Right cardiac atrium (tissue), 5 donors: ENCODE results near the gene PLCE1. TPM values are rescaled to one million over a fixed set of nuclear protein-coding genes. Genes with fewer than 3 reads are reported as not detected.

Experiments used
- ATAC-seq, 2 donors: fragments of 200-7000 bp; cut with Tn5 transposase; one replicate each; pipeline versions ENCODE4 v1.8.0 to v1.9.1; 2020; ENCODE audit warnings: moderate library complexity in 2 of 2, mild to moderate bottlenecking in 1 of 2
- DNase-seq, 3 donors: peaks; one replicate each; pipeline ENCODE4 v3.0.0-alpha.2; 2020
- H3K27ac ChIP-seq: one replicate; pipeline ENCODE4 v1.5.1; 2013; ENCODE audit warnings: mild to moderate bottlenecking, low read length, control low read depth, moderate library complexity
- H3K27me3 ChIP-seq: one replicate; pipeline ENCODE4 v1.6.1; 2013; ENCODE audit not compliant: control insufficient read depth, insufficient read depth
- H3K4me1 ChIP-seq: one replicate; pipeline ENCODE4 v1.6.1; 2013; ENCODE audit warnings: low read length; ENCODE audit not compliant: control insufficient read depth, insufficient read depth
- H3K4me3 ChIP-seq: one replicate; pipeline ENCODE4 v1.5.1; 2013; ENCODE audit warnings: low read length, control low read depth
- H3K9me3 ChIP-seq: one replicate; pipeline ENCODE4 v1.6.1; 2013; ENCODE audit warnings: low read length; ENCODE audit not compliant: control insufficient read depth
- WGBS: extraction: QIAGEN DNeasy Blood & Tissue Kit; methylation state at CpG from one replicate; pipeline ENCODE4 v1.1.7; 2013; 5-methylcytosine and 5-hydroxymethylcytosine counted together
- intact Hi-C, 4 donors: fragments of 100-400 bp; cut with DNase I; formaldehyde crosslinking; loops; one replicate each; pipeline versions ENCODE4 v1.11.0 to v1.14.0; 2022 to 2023
- polyA plus RNA-seq: library from polyadenylated mRNA; stranded (reverse); fragments of 200-250 nt; gene quantifications from one replicate; pipeline ENCODE4 v1.2.3, GENCODE V29; 2013
- total RNA-seq, 4 donors: library from RNA; stranded (reverse); fragmentation: NEBNext Ultra II Directional; extraction: Animal tissue kit (Norgen Biotek cat#: 25700); gene quantifications; one replicate each; pipeline ENCODE4 v1.2.1, GENCODE V29; 2021
- donor health status: healthy with polysubstance abuse.
- donor health status: DM: no; HTN: yes; CAD: no.
- donor health status: DM: no; HTN: no; CAD: no.
- donor health status: DM: no; HTN: yes; CAD: no; lungs with severe emphysema.
- donor health status: DM: yes; HTN: yes; CAD: no.

The PLCE1 gene
- total and polyA plus RNA-seq, 5 donors: 6.0 to 23.4 (median 20.9) TPM

DNA sequence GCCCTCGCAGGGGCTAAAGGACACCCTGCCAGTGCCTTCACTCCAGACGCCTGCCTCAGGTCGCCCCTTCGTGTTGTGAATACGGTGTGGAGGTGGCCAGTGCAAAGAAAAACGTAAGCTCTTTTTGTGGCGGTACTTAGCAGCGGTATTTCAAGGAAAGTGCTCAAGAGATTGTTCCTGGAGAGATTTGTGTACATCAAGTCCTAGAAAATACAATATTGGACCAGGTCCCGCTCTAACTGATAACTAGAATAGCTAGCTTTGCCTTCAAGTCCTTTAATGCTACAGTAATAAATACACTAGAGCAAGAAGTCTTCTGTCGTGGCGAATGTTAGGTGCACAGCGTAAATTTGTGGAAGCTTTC is 689 bp downstream of the PLCE1 start:
- peaks cover 10% of the 10 kb centered on the region for H3K4me1 ChIP-seq

DNA sequence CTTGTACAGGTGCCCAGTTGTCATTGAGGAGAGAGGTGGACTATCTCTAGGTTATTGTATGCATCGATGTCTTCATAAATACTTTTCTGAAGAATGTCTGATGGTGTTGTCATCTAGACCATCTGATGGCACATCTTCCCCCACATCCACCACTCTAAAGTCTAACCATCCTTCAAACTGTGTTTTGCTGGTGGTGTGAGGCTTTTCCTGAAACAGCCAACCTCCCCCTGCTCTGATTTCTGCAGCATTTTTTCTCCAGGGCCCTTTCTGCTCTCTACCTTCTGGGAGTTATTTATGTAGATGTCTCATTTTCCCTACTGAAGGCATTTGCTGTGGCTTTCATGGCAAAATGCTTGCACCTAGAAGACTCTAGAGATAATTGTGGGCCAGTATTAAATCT is 1.5 kb downstream of the PLCE1 start:
- intact Hi-C loops: loop anchor here in 1 of 4 donors (10.0 kb wide), 1 partner anchor 80 kb away; no protein-coding TSS in a partner anchor
- Histone ChIP-seq H3K4me3 (peak overlapping the region; percentile 85), H3K27me3 (no peaks in the 10 kb centered on the region), H3K4me1 (peaks cover 13% of the 10 kb centered on the region), H3K27ac (no peak overlapping the region), H3K9me3 (no peaks in the 10 kb centered on the region)
- WGBS: 55% methylated on average over 1 of the region's 1 CpG
- ATAC-seq (no peak), DNase-seq (no peak)

More for the DNA sequence above, 689 bp downstream of the PLCE1 start:
- ATAC-seq (peak in 1 of 2 donors; percentile 17), DNase-seq (no peak)
- H3K27ac ChIP-seq: peak overlapping the region; percentile 53
- peak overlapping the region; percentile 85 for H3K4me3 ChIP-seq
- H3K27me3 ChIP-seq: no peaks in the 10 kb centered on the region
- intact Hi-C loops: loop anchor here in 1 of 4 donors (10.0 kb wide), 1 partner anchor 80 kb away; no protein-coding TSS in a partner anchor
- 8% methylated on average over 12 of the region's 12 CpGs for WGBS
- H3K9me3 ChIP-seq: no peaks in the 10 kb centered on the region

DNA sequence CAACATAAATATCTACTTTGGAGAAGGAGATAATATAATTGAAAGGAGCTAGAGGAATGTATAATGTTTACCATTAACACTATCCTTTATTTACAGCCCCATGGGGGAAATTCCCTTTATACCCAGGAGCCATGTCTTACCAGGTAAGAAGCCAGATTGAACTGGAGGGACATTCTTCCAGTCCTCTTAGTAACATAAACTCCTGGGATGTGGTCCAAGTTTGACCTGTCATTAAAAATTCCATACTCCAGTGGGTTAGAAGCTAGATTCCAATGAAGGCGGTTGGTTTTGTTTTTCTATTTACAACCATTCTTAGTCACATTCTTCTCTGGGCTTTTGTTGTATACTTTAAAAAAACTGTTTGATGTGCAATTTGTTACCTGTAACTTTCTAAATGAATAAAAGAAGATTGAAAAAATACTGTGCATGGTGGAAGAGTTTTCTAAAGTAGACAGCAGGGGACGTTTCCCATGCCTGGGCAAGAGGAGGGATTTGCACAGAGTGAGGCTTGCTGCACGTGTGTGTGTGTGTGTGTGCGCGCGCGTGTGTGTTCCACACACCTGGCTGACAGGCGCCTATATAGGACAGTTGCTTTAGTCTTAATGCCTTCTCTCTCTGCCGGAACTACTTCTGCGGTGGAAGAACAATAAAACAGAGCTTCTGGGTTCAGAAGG is 2.0 kb downstream of the PLCE1 start:
- 77% methylated on average over 10 of the region's 10 CpGs for WGBS
- Histone ChIP-seq H3K9me3 (no peaks in the 10 kb centered on the region), H3K4me3 (peak overlapping the region; percentile 85), H3K27me3 (no peaks in the 10 kb centered on the region), H3K4me1 (peaks cover 16% of the 10 kb centered on the region), H3K27ac (no peak overlapping the region)
- ATAC-seq (no peak), DNase-seq (no peak)
- intact Hi-C loops: loop anchor here in 1 of 4 donors (10.0 kb wide), 1 partner anchor 79 kb away; no protein-coding TSS in a partner anchor

DNA sequence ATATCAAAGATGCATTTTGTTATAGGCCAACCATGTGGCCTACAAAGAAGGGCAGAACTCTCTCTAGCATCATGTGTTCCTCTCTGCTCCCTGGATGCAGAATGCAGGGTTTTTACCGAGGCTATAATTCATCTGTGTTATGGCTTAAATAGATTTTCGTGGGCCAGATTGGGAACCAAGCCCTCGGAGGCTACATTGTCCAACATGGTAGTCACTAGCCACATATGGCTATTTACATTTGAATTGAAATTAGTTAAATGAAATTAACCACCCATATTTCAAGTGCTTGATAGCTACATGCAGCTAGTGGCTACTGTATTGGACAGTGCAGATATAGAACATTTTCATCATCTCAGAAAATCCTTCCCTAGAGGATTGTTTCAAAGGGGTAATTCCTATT is 2.8 kb downstream of the PLCE1 start:
- Histone ChIP-seq H3K27me3 (no peaks in the 10 kb centered on the region), H3K9me3 (no peaks in the 10 kb centered on the region), H3K4me1 (peaks cover 16% of the 10 kb centered on the region), H3K4me3 (no peak overlapping the region), H3K27ac (no peak overlapping the region)
- WGBS: 80% methylated on average over 3 of the region's 3 CpGs
- DNase-seq (no peak), ATAC-seq (no peak)
- intact Hi-C loops: loop anchor here in 1 of 4 donors (10.0 kb wide), 1 partner anchor 78 kb away; no protein-coding TSS in a partner anchor

DNA sequence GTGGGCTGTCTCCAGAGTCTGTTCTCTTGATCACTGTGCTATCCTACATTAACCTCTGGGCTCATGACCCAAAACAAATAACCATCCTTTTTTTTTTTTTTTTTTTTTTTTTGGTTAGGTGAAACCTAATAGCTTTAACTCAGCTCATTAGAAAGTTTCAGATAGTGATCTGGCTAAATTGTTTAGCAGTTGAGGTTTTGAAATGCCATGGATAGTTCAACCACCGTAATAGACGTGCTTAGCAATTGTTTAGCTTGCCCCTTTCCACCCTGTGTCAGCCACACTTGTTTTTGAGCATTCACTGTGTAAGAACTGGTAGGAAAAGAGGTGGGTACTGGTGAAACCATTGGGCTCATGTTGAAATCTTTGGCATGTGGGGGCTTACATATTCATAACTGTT is 3.8 kb downstream of the PLCE1 start:
- ATAC-seq: no peak
- intact Hi-C loops: loop anchor here in 1 of 4 donors (10.0 kb wide), 1 partner anchor 77 kb away; no protein-coding TSS in a partner anchor
- Histone ChIP-seq H3K4me1 (peaks cover 13% of the 10 kb centered on the region), H3K27ac (no peak overlapping the region), H3K27me3 (no peaks in the 10 kb centered on the region), H3K4me3 (no peak overlapping the region), H3K9me3 (no peaks in the 10 kb centered on the region)
- DNase-seq: no peak
- WGBS: 76% methylated on average over 2 of the region's 2 CpGs

DNA sequence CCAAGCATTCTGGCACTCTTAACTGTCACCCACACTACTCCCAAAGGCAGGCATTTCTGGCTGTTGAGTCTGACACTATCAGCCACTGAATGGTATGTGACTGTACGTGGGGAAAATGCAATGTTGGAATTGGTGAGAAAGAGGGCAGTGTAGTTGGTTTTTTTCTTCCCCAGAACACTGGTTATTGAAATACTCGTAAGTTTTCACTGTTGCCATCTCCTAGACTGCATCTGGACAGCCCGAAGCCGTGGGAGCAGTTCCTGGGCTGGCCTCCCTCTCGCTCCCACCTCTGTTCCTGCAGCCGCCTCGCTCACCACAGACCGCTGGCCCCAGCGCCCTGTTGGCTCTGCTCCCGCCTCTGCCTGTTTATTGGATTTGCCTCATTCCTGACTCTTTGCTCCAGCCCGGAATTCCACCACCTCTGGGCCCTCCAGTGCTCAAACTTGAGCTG is 5.7 kb downstream of the PLCE1 start:
- Histone ChIP-seq H3K9me3 (no peaks in the 10 kb centered on the region), H3K4me1 (peaks cover 10% of the 10 kb centered on the region), H3K4me3 (no peak overlapping the region), H3K27ac (peak overlapping the region; percentile 89), H3K27me3 (no peaks in the 10 kb centered on the region)
- WGBS: 21% methylated on average over 11 of the region's 11 CpGs
- ATAC-seq (peak; percentile 85), DNase-seq (peak; percentile 78 to 89 (median 86))
- intact Hi-C loops: loop anchor here in 1 of 4 donors (10.0 kb wide), 1 partner anchor 75 kb away; no protein-coding TSS in a partner anchor

DNA sequence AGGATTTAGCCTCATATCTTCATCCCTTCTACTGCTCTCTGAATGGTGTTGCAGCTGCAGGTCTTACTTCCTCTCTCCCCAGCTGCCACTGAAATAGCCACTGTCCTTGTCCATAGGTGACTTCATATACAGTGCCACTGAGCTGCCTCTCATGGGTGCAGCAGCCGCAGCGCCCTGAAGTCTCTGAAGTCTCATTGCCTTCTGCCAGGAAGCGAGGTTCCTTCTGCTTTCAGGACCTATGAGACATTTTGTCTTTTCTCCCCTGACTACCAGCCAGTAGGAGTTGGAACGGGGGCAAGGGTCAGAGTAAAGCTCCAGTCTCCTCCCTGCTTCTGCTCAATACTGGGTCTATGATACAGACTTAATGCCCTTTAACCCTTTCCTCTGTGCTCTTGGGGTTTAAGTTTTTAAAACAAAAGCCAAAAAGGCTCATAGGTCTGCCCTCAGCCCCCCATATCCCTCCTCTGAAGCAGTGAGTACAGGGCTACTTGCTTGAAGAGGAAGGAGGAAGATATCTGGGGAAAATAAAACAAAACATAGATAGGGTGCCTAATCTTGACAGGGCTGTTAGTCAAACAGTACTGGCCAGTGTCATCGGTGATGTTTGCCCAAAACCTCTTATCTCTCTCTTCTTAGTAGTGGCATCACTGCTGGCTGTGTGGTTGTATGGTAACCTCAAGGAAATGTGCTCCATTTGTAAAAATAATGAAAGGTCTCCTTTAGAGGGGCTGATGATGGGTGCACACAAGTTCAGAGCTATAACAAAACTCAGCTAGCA is 7.1 kb downstream of the PLCE1 start:
- peak overlapping the region; percentile 90 for H3K27ac ChIP-seq
- DNase-seq: no peak
- H3K4me3 ChIP-seq: no peak overlapping the region
- intact Hi-C loops: loop anchor here in 1 of 4 donors (10.0 kb wide), 1 partner anchor 54 kb away; no protein-coding TSS in a partner anchor
- 51% methylated on average over 5 of the region's 5 CpGs for WGBS
- H3K4me1 ChIP-seq: peaks cover 10% of the 10 kb centered on the region
- H3K27me3 ChIP-seq: no peaks in the 10 kb centered on the region
- ATAC-seq: peak in 1 of 2 donors; percentile 30
- no peaks in the 10 kb centered on the region for H3K9me3 ChIP-seq

DNA sequence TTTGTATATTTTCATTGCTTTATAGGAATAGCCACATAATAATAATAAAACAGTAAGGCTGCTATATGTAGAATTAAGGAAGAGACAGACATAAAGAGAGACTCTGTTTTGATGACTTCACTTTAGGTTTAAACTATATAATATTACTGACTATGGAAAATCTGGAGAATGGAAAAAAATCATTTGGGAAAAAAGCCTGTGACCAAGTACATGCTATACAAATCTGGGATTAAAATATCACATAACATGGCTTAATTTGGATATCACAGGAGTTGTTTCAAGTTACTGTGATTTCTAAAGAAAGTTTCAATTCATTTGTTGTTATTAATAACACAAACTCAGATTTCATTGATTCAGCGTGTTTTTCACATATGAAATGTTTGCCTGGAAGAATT is 7.7 kb downstream of the PLCE1 start:
- H3K9me3 ChIP-seq: no peaks in the 10 kb centered on the region
- no peak overlapping the region for H3K4me3 ChIP-seq
- no peak overlapping the region for H3K27ac ChIP-seq
- no peaks in the 10 kb centered on the region for H3K27me3 ChIP-seq
- intact Hi-C loops: loop anchor here in 1 of 4 donors (10.0 kb wide), 1 partner anchor 53 kb away; no protein-coding TSS in a partner anchor
- DNase-seq (no peak), ATAC-seq (no peak)
- WGBS: 93% methylated on average over 1 of the region's 1 CpG
- H3K4me1 ChIP-seq: peaks cover 10% of the 10 kb centered on the region

DNA sequence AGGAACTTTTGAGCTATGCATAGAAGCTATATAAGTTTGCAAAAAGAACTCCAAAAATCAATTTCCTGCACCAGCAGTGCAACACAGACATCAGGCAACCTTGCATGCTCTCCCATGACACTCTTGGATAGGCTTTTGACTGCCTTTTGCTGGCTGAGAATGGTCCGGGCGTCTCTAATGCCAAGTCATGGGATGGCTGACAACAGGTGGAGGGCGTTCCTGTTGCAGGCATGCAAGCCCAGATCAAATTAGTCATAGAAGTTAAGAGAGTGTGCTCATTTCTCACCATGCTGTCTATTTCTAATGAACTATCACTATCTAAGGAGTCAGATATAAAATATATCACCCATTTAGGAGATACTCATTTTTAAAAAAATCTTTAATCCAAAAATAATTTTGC is 8.4 kb downstream of the PLCE1 start:
- Histone ChIP-seq H3K4me3 (no peak overlapping the region), H3K27ac (peak overlapping the region; percentile 45), H3K4me1 (peaks cover 13% of the 10 kb centered on the region), H3K9me3 (no peaks in the 10 kb centered on the region), H3K27me3 (no peaks in the 10 kb centered on the region)
- peak; percentile 34 to 47 for ATAC-seq
- 60% methylated on average over 3 of the region's 3 CpGs for WGBS
- peak; percentile 23 to 60 (median 48) for DNase-seq
- intact Hi-C loops: loop anchor here in 1 of 4 donors (10.0 kb wide), 1 partner anchor 53 kb away; no protein-coding TSS in a partner anchor

DNA sequence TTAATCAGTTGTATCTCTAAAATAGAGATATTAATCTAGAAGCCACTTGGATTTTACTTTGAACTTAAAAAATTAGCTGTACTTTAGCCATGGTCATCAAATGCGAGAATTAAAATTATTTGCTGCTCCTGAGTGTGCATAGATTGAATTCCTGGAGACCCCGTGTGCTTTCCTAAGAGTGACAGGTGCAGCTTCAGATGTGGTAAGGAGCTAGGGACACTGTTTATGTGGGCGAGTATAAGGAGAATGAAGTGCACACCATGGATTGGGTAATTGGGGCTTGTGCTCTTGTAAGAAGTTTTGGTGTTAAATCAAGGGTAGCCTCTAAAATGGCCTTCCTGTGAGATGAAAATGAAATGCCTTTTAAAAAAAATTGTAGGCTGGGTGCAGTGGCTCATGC is 9.8 kb downstream of the PLCE1 start:
- intact Hi-C loops: loop anchor here in 1 of 4 donors (10.0 kb wide), 1 partner anchor 51 kb away; no protein-coding TSS in a partner anchor
- peaks cover 13% of the 10 kb centered on the region for H3K4me1 ChIP-seq
- no peaks in the 10 kb centered on the region for H3K27me3 ChIP-seq
- no peaks in the 10 kb centered on the region for H3K9me3 ChIP-seq
- H3K4me3 ChIP-seq: no peak overlapping the region
- ATAC-seq (no peak), DNase-seq (no peak)
- no peak overlapping the region for H3K27ac ChIP-seq
- WGBS: 80% methylated on average over 3 of the region's 3 CpGs
